HUDEP-2 (cell line): ENCODE measurements around the gene ERICH4.
A peak's percentile ranks its signal among the peaks of the same experiment; 100 is the strongest.
"Not testable (repeated sequence)": the region's sequence is repeated elsewhere in the genome, so short reads cannot be mapped to it uniquely, and the experiment has no call there.

Experiments used
- DNase-seq, 76 experiments: peaks; one replicate each; lab custom pipeline; 2025; ENCODE audit not compliant: unreplicated experiment in 76 of 76; lab: John Stamatoyannopoulos, UW

The ERICH4 gene, protein sequence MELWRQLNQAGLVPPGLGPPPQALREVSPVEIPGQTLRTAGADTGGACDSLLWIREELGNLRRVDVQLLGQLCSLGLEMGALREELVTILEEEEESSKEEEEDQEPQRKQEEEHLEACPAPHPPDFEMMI

DNA sequence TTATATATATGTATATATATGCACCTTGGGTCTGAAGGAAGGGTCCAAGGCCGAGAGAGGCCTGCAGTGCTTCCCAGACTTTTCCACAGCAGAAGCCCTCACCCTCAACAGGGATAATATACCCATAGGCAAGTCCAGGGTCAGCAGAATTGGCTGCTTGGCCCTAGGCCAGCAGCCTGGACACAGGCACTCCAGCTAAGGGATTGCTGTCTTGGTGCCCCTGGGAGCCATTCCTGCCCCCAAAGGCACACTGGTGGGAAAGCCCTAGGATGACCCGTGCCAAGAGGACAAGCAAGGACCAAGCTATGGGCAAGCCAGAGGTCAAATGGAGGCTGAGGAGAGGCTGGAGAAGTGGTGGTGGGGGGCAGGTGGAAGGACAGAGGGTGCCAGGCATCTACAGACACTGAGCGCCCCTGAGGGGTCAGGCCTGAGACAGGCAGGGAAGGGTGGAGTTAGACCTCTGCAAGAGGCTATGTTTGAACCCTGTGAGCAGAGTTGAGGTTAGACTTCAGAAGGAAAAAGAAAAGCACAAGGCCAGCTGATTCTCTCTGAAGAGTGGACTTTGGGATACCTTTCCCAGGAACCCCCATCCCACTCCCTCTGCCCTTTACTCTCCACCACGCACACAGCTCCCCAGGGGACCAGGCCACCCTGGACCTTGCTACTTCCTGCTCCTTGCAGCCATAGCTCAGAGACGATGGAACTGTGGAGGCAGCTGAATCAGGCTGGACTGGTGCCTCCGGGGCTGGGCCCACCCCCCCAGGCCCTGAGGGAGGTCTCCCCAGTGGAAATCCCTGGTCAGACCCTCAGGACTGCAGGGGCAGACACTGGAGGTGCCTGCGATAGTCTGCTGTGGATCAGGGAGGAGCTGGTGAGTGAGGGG, at the start of gene ERICH4:
Gene ERICH4, plus strand, starts transcription at position 684 of the 883 bp plus-strand sequence. Its CDS starts 14 bp downstream, at position 698.
- no peak for DNase-seq

DNA sequence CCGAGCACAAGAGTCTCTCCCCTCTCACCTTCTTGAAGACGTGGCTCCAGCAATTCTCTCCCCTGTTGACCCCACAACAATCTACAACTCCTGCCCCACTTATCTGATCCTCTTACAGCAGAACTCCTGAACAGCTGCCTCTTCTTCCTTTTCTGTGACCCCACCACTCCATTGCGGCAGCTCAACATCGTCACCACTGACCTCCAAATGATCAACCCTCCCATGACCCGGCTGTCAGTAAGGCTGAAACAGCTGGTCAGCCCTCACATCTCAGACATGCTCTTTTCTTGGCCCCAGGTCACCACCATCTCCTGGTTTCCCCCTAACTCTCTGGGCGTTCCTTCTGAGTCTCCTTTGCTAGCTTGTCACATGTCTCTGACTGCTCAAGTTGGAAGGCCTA, 47.6 kb upstream of the ERICH4 start:
- no peak for DNase-seq

DNA sequence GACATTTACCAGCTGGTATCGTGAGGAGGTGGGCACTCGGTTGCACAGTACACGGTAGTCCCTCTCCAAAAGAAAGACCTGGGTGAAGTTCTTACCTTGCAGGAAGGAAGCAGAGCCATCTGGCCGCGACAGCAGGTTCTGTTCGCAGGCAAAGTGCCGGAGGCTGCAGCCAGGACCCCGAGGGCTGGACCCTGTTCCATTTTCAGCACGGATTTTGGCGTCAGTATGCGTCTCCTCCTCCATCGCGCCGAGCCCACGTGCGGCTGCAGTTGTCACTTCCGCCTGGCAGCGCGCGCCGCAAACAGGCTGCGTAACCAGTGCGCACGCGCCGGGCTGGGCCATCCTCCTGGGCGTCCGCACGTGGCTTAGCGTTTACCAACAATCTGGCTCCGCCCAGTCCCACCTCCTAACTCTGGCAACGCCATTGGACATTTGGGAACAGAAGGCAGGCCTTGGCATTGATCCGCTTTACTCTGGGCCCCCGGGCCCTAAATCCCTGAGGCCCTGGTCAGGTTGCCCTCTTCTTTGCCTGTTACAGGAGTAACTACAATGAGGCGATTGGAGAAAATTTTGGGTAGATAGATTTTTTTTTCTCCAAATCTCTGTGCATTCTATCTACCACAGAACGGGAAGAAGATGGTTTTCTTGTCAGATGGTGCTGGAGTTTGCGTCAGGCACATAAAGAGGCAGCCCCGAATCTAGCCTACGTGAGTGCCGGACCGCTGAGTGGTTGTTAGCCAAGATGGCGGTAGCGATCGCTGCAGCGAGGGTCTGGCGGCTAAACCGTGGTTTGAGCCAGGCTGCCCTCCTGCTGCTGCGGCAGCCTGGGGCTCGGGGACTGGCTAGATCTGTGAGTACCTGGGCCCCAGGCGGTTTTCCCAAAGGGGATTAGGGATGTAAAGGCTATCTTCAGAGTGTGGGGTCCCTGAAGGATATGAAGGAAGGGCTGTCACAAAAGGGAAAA, 45.6 kb upstream of the ERICH4 start, which contains the start of the genes BCKDHA and EXOSC5:
Gene BCKDHA, plus strand, starts transcription at position 733 of the 964 bp plus-strand sequence. Its CDS starts 10 bp downstream, at position 743.
Gene EXOSC5, minus strand, starts transcription at position 274 of the 964 bp plus-strand sequence. Its CDS starts 31 bp downstream, at position 243.
- peak; percentile 34 to 100 (median 100) for DNase-seq

DNA sequence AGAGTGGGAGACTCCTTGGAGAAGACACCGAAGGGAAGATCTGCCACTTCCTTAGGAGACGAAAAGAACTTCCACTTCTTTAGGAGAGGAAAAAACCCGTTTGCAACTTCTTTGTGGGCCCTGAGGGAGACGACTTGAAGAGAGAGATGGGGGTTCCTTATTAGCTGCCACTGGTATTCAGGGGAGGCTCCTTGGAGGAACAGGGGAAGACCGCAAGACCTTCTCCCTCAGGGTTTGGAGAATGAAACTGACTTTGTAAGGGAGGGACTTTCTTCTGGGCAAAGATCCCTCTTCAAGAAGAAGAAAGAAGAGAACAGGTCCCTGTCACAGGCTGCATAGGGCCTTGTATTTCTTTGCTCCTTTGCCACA, 44.9 kb upstream of the ERICH4 start:
- DNase-seq: peak in 2 of 76 experiments; percentile 36 to 41

DNA sequence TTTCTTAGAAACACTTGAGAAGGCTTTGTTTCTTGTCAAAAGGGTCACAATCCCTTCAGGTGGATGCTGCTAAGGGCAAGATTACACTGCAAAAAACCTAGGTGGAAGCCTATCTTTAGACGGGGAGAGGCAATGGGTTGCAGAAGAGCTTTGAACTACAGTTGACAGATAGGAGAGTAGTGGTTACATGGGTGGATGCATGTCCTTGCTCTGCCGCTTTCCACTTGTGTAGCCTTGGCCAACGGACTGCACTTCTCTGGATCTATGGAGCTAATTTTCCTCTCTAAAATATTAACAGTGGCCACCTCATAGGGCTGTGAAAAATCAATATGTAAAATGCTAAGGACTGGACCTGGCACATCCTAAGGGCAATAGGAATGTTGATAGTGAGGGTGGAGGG, 44.4 kb upstream of the ERICH4 start:
- DNase-seq: peak in 14 of 76 experiments; percentile 6 to 43 (median 18)

DNA sequence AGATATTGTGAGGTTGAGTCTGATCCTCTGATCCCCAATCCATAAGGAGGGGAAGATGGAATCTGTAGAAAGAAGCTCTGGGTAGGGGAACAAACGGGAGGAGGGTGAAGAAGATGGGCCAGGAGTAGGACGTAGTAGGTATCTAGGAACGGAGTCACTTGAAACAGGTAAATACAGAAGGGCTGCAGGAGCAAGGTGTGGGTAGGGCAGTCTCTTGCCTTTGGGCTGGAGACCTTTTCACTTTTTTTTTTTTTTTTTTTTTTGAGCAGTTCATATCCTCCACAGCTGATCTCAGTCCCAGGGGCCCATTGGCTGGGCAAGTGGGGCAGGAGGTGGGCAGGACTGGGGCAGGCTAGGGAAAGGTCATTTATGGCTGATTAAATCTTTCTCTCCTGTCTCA, 43.9 kb upstream of the ERICH4 start:
- DNase-seq: no peak

DNA sequence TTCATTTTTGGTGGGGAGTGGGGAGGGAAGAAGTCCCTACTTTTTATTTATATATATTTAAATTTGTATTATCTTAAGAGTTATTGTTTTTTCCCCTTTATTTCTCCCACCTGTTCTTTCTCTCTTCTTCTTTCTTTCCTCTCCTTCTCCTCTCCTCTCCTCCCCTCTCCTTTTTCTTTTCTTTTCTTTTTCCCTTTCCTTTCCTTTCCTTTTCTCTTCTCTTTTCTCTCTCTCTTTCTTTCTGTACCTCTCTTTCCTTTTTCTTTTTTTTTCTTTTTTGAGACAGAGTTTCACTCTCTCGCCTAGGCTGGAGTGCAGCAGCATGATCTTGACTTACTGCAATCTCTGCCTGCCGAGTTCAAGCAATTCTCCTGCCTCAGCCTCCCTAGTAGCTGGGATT, 43.4 kb upstream of the ERICH4 start:
- no peak for DNase-seq

DNA sequence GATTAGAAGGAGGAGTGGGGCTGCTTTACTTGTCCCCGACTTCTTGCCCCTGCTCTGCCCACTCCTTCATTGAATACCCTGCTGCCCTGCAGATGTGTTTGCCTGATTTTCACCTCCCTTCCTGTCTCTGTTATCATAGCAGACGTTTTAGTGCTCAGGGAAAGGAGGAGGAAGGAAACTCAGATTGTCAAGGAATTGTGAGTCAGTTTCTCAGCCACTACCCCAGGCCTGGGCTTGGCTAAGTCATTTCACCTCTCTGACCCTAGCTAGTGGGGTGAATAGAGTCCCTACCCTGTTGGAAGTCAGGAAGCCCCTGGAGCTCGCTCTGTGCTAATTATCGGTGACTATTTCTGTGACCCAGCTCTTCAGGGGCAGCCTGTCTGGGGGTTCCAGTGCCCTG, 41.5 kb upstream of the ERICH4 start:
- no peak for DNase-seq

DNA sequence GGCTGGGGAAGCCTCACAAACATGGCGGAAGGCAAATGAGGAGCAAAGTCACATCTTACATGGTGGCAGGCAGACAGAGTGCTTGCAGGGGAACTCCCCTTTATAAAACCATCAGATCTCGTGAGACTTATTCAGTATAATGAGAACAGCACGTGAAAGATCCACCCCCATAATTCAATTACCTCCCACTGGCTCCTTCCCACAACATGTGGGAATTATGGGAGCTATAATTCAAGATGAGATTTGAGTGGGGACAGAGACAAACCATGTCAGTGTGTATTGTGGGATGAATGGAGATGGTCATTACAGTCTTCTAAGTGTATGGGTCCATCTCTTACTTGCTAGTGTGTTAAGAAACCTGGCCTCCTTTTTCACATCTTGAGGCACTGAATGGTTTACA, 40.9 kb upstream of the ERICH4 start:
- DNase-seq: no peak

DNA sequence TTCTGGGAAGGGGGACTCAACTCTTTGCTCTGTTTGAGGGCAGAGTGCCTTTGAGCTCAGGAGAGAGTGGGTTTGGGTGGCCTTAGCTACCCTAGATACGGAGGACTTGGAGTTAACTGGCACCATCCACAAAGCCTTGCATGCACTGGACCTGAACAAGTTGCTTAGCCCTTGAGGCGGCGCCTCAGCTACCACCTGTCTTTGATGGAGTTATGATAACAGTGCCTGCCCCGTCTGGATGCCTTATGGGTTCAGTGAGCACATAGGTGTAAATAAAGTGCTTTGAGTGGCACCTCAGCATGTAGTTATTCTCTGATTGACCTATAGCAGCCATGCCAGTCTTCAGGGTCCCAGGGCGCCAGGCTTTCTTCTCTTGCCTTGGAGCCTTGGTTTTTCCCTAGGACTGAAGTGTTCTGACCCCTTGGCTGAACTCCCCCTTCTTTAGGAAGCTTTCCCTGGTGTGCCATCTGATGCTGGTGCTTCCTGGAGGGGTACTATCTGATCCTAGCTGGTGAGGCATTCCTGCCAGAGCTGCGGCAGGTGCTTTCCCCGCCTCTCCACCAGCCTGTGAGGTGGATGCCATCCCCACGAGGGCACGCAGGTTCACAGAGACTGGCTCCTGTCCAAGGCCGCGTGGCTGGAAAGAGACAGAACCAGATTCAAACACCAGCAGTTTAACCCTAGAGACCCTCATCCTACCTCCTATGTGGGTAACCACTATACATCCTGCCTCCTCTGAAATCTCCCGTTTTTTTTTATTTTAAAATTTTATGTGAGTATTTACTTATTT, 39.6 kb upstream of the ERICH4 start:
- DNase-seq: no peak

DNA sequence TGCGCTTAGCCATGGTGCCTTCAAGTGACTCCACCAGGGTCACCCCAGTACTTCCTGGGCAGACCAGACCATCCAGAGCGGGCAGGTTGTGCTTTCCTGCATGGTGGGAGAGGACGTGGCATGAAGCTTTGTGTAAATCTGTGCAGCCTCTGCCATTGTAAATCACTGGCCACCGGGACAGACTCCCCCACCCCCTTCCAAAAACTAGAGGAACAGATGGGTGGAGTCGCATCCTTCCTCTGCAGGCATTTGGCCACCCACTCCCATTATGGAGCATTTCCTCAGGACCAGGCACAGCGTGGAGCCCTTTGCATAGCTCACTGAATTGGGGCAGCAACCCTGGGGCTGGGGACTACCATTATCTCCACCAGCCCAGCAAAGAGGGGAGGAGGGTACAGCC, 37.2 kb upstream of the ERICH4 start:
- DNase-seq: no peak

DNA sequence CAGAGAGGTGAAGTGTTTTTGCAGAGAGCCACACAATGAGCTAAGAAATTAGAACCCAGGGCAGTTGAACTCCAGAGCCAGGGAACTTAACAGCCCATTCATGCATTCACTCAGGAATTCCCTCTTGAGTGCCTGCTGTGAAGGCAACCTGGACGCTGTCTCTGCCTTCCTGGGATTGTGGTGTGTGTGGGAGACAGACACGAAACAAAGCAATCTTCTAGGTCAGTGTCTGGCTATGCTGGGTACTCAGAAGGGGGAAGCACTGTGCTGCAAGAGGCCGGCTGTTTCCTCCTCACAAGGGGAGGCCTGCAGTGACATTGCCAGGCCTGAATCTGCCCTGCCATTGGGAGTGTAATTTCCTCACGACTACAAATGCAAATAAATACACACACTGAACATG, 35.7 kb upstream of the ERICH4 start:
- no peak for DNase-seq

DNA sequence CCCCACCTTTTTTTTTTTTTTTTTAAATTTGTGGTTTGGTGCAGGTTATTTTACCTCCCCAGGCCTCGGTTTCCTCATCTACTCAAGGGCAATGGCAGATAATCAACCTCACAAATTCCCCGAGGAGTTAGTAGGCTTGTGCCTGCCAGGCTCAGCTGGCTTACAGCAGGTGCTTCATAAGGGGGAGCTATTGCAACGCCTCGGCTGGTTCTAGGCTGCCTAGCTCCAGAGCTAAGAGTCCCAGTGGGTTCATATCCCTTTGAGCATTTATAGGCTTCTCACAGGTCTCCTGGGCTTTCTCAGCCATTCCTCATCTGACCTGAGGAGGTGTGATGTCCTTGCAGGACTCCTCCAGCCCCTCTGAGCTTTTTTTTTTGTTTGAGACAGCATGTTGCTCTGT, 34.7 kb upstream of the ERICH4 start:
- DNase-seq: peak in 1 of 76 experiments; percentile 11

DNA sequence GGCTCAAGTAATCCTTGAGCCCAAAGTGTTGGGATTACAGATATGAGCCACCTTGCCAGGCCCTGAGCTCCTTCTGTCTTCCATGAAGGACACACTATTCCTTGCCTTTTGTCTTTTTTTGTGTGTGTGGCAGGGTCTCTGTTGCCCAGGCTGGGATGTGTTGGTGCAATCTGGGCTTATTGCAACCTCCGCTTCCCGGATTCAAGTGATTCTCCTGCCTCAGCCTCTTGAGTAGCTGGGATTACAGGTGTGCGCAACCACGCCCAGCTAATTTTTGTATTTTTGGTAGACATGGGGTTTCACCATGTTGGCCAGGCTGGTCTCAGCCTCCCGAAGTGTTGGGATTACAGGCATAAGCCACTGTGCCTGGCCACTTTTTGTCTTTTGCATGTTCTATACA, 34.1 kb upstream of the ERICH4 start:
- DNase-seq: not testable (repeated sequence)

DNA sequence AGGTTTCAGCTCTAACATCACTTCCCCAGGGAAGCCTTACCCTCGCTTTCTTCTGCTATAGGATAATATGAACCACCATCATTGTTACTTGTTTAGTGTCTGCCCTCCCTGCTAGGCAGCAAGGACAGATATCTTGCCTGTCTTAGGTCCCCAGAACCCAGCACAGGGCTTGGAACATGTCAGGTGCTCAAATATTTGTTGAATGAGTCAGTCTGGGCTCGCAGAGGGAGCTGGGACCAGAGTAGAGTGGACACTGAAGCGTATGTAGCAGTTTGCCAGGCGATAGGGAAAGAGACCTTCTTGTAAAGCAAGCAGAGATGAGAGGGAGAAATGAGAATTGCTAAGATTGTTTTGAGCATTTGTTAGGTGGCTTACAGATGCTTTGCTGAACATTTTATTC, 33.7 kb upstream of the ERICH4 start:
- DNase-seq: no peak

DNA sequence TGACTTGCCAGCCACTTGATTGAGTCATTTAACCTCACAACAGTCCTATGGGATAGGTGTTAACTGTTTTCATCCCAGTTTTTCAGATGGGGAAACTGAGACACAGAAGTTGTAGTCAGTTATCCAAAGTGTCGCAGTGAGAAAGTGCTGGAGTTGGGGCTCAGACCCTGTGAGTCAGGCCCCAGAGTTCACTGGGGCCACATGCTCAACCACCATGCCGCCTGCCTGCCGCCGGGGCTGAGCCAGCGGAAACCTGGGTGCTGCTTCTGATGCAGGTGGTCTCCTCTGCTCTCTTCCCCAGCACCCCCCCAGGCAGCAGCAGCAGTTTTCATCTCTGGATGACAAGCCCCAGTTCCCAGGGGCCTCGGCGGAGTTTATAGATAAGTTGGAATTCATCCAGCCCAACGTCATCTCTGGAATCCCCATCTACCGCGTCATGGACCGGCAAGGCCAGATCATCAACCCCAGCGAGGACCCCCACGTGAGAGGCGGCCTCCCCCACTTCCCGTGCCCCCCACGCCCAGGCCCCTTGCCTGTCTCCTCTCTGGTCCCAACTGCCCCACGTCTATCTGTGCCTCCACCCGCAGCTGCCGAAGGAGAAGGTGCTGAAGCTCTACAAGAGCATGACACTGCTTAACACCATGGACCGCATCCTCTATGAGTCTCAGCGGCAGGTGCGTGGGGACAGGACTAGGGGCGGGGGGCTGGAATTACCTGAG, 32.5 kb upstream of the ERICH4 start:
- DNase-seq: no peak

DNA sequence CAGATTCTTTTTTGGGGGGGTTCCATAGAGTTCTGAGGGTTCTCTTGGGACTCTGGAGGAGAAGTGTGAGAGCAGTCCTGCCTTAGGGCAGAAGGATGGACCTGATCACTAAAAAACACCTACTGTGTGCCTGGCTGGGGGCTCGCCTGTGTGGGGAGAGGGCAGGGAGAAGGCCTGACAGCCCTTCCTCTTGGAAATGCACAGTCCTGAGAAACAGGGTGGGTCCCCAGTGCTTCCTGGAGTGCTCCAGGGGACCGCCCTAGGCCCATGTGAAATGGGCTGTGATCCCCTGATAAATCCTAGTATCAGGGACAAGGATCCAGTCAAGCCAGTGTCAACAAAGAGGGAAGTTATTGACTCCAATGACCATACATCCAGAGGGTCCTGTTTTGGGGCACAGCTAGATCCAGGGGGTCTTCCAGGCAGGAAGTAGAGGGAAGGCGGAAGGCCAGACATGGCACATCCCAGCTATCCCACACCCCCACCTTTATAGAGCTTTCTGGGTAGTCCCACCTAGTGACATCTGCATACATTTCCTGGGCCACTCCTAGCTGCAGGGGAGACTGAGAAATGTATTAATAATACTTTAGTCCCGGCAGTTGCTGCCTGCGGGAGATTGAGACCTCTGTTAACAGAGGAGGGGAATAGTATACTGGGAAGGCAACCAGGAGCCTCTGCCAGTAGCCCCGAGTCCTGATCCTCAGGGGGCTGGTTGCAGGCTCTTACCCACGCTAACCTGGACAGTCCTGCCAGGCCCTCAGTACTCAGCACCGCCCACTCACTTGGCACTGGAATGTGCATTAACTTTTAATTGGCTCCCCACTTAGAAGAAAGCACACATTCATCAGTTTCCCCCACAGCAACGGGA, 31.6 kb upstream of the ERICH4 start:
- DNase-seq: no peak

DNA sequence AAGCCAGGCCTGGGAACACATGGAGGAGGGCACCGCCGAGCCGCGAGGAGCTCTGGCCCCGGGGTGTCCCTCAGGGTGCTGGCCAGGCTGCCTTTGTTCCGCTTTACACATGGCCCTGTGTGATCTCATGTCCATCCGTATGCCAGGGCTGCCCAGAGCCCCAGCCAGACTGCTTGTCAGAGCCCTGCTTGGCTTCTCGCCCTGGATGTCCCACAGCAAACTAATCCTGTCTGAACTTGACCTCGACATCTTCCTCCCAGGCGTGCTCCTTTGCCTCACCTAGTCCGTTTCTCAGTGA, 31.0 kb upstream of the ERICH4 start:
- no peak for DNase-seq

DNA sequence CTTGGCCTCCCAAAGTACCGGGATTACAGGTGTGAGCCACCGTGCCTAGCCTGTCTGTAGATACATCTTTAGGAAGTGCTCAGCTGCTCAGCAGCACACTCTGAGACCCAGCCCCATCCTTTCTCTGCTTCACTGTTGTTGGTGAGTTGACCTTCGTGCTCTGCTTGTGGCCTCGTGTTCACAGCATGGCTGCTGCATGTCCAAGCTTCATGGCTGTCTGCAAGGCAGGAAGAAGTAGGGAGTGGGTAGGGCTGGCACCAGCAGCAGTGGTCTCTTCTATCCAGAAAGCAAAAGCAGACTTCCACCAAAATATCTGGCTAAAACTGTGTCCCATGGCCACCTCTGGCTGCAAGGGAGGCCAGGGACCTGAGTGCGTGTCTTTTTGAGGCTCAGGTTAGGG, 30.0 kb upstream of the ERICH4 start:
- DNase-seq: no peak
